ENCODE data around the gene ZDHHC19. TPM values are rescaled to one million over a fixed set of nuclear protein-coding genes. Genes with fewer than 3 reads are reported as not detected.
A peak's percentile ranks its signal among the peaks of the same experiment; 100 is the strongest.

The ZDHHC19 gene
- total and polyA plus RNA-seq, 2 experiments from 2014 or later, result 0.77 TPM; not detected in 1

DNA sequence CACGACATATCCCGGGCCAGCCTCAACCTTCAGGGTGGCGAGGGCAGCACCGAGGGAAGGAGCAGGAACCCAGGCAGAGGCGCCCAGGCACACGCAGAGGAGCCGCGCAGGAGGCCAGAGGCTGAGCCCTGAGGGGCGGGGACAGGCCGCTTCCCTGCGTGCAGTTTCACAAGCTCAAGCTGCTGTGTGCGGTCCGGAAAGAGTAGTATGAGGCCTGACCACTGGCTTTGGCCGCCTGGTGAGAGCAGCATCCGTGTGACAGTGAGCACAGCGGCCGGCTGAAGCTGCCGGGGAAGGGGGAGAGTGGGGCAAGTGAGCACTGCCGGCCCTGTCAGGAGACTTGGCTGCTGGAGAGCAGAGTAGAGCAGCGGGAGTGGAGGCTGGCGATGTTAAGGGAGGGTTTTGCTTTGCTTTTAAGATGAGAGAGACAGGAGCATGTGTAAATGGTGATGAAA is 8.7 kb downstream of the ZDHHC19 start:
- no peak overlapping the region for H3K4me2 ChIP-seq

DNA sequence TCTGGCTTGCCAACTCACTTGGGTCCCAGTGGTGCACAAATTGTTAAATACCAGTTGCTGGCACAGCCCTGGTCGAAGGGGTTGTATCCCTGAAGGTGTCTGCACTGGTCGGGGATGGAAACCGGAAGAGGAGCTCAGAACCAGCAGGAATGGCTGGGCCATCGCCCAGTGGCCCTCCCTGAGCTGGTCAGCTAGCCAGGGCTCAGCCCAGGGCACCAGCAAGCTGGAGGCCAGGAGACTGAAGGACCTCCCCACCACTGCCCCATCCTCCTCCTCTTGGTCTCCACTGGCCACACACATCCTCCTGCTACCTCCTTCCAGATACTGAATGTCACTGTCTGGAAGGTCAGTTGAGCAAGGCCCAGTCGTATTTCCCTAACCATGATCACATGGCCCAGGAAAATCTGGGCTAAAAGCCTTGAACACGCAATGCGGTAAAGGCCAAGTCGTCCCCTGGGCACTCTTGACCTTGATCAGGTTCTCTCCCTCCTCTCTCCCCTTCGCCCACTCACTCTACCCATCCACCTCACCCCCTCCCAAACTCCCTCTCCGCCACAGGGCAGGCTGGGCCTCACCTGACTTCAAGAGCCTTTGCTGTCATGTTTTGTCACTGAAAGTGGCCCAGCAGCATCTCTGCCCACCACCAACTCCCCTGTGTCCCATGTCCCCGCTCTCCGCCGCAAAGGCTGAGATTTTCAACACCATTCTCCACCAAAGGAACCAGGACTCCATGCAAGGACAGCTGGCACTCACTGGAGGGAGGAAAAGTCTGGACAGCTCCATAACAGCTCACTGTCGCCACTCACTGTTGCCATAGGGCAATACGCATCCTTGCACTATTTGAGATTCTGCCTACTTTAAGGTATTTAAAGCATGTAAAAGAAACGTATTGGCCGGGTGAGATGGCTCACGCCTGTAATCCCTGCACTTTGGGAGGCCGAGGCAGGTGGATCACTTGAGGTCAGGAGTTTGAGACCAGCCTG is 12.1 kb downstream of the ZDHHC19 start:
- H3K9me3 ChIP-seq (ENCODE audit: low read depth), result no peaks in the 10 kb centered on the region
- H3K4me2 ChIP-seq, result no peak overlapping the region
- H2AFZ ChIP-seq, result no peak overlapping the region
- no peaks in the 10 kb centered on the region for H3K36me3 ChIP-seq (replicated peaks; ENCODE audit: insufficient read depth, low read depth)
- TF ChIP-seq CTCF (IDR thresholded peaks at IDR 0.05; ENCODE audit: poor library complexity), result peak; percentile 12
- no peak for TF ChIP-seq EZH2phosphoT487 (IDR thresholded peaks at IDR 0.05; ENCODE audit: low read depth, severe bottlenecking, unreplicated experiment)
- no peaks in the 10 kb centered on the region for H3K79me2 ChIP-seq
- H3K4me1 ChIP-seq (ENCODE audit: insufficient read depth), result peaks cover 3% of the 10 kb centered on the region
- H3K27ac ChIP-seq, result no peak overlapping the region
- WGBS (ENCODE audit: low lambda C conversion rate, missing lambda C conversion rate), result 78% methylated on average over 19 of the region's 19 CpGs
- no peak for DNase-seq (ENCODE audit: low spot score)
- no peak overlapping the region for H3K4me3 ChIP-seq
- H3K27me3 ChIP-seq, result no peaks in the 10 kb centered on the region
- H3K9me2 ChIP-seq (replicated peaks; ENCODE audit: insufficient read depth), result no peaks in the 10 kb centered on the region
- no peaks in the 10 kb centered on the region for H4K20me1 ChIP-seq (ENCODE audit: insufficient read depth, poor library complexity, severe bottlenecking)

More for the DNA sequence above, 8.7 kb downstream of the ZDHHC19 start:
- no peak overlapping the region for H3K27ac ChIP-seq
- no peak for TF ChIP-seq EZH2 (IDR thresholded peaks at IDR 0.05; ENCODE audit: borderline replicate concordance)
- no peak for TF ChIP-seq EZH2phosphoT487 (IDR thresholded peaks at IDR 0.05; ENCODE audit: low read depth, severe bottlenecking, unreplicated experiment)
- no peak for TF ChIP-seq CTCF (IDR thresholded peaks at IDR 0.05; ENCODE audit: poor library complexity)
- no peaks in the 10 kb centered on the region for H3K9me3 ChIP-seq (ENCODE audit: low read depth)
- no peak overlapping the region for H3K4me3 ChIP-seq
- no peaks in the 10 kb centered on the region for H3K79me2 ChIP-seq
- H3K4me1 ChIP-seq (ENCODE audit: insufficient read depth), result no peaks in the 10 kb centered on the region
- no peaks in the 10 kb centered on the region for H3K9me2 ChIP-seq (replicated peaks; ENCODE audit: insufficient read depth)
- H4K20me1 ChIP-seq (ENCODE audit: insufficient read depth, poor library complexity, severe bottlenecking), result no peaks in the 10 kb centered on the region
- WGBS (ENCODE audit: low lambda C conversion rate, missing lambda C conversion rate), result 79% methylated on average over 21 of the region's 21 CpGs
- H2AFZ ChIP-seq, result no peak overlapping the region
- no peaks in the 10 kb centered on the region for H3K27me3 ChIP-seq
- H3K36me3 ChIP-seq (replicated peaks; ENCODE audit: insufficient read depth, low read depth), result no peaks in the 10 kb centered on the region
- DNase-seq (ENCODE audit: low spot score), result no peak

DNA sequence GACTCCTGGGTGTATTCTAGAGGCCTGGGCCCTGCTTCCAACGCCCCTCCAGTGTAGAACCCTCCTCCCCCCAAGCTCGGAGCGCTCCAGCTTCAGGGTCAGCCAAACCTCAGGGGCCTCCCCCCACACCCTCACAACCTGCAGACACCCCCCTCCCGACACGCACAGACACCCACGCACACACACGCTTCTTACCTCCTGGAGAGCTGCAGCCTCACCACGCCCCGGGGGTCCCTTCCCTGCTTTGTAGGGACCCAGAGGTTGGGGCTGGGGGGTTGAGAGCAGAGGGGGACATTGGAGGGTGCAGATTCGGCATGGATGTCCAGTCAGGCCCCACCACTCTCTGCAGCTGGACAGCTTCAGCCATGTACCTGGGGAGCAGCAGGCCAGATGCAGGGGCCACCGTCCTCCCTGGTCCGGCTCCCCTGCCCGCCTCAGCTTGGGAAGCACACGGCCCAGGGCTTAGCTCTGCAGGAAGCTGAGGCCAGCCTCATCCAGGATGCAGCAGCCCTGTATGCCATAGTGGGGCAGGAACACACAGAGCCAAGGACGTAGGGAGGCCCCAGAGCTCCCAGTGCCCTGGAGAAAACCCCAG is 13.0 kb downstream of the ZDHHC19 start:
- H4K20me1 ChIP-seq (ENCODE audit: insufficient read depth, poor library complexity, severe bottlenecking), result no peaks in the 10 kb centered on the region
- no peaks in the 10 kb centered on the region for H3K79me2 ChIP-seq
- no peak overlapping the region for H3K4me3 ChIP-seq
- DNase-seq (ENCODE audit: low spot score), result no peak
- H3K27me3 ChIP-seq, result no peaks in the 10 kb centered on the region
- H3K4me2 ChIP-seq, result no peak overlapping the region
- no peak overlapping the region for H3K27ac ChIP-seq
- H2AFZ ChIP-seq, result no peak overlapping the region
- no peaks in the 10 kb centered on the region for H3K9me2 ChIP-seq (replicated peaks; ENCODE audit: insufficient read depth)
- H3K4me1 ChIP-seq (ENCODE audit: insufficient read depth), result peaks cover 10% of the 10 kb centered on the region
- TF ChIP-seq EZH2phosphoT487 (IDR thresholded peaks at IDR 0.05; ENCODE audit: low read depth, severe bottlenecking, unreplicated experiment), result no peak
- no peak for TF ChIP-seq EZH2 (IDR thresholded peaks at IDR 0.05; ENCODE audit: borderline replicate concordance)
- TF ChIP-seq CTCF (IDR thresholded peaks at IDR 0.05; ENCODE audit: poor library complexity), result no peak
- H3K9me3 ChIP-seq (ENCODE audit: low read depth), result no peaks in the 10 kb centered on the region
- H3K36me3 ChIP-seq (replicated peaks; ENCODE audit: insufficient read depth, low read depth), result no peaks in the 10 kb centered on the region
- WGBS (ENCODE audit: low lambda C conversion rate, missing lambda C conversion rate), result 91% methylated on average over 11 of the region's 15 CpGs
